Stimulated activated CD4-positive, alpha-beta T cell treated with anti-CD3 and anti-CD28 coated beads, Interleukin-1b, Interleukin-23, amount 100 ng/mL, for 24 hours (primary cell): ENCODE measurements around the gene REC8.

Experiments
- DNase-seq, 4 experiments: peaks; one replicate each; pipeline ENCODE4 v3.0.0-alpha.2; 2020; ENCODE audit warnings: low read depth in 4 of 4, low spot score in 1 of 4

Gene REC8

DNA sequence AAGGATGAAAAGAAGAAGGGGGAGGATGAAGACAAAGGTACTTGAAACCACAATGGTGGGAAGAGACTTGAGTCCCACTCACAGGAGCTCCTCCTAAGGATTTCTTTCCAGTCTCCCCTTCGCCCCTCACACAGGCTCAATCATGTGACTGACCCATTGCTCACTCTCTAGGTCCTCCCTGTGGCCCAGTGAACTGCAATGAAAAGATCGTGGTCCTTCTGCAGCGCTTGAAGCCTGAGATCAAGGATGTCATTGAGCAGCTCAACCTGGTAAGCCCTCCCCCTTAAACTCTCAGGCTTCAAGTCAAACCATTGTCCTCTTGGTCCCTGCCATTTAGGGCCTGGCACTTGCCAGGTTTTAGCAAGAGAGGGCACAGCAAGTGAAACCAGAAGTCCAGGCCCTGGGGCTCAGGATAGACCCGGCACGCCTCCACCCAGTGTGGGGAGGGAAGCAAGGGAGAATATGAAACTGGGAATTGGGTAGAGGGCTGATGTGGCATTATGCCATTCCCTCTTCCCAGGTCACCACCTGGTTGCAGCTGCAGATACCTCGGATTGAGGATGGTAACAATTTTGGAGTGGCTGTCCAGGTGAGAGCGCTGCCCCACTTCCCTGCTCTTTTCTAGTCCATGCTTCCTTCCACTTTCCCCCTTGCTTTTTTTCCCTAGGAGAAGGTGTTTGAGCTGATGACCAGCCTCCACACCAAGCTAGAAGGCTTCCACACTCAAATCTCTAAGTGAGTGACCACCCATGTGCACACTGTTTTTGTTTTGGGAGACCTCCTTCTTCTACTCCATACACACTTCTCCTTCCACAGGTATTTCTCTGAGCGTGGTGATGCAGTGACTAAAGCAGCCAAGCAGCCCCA is 34.1 kb upstream of the REC8 start:
- no peak for DNase-seq

DNA sequence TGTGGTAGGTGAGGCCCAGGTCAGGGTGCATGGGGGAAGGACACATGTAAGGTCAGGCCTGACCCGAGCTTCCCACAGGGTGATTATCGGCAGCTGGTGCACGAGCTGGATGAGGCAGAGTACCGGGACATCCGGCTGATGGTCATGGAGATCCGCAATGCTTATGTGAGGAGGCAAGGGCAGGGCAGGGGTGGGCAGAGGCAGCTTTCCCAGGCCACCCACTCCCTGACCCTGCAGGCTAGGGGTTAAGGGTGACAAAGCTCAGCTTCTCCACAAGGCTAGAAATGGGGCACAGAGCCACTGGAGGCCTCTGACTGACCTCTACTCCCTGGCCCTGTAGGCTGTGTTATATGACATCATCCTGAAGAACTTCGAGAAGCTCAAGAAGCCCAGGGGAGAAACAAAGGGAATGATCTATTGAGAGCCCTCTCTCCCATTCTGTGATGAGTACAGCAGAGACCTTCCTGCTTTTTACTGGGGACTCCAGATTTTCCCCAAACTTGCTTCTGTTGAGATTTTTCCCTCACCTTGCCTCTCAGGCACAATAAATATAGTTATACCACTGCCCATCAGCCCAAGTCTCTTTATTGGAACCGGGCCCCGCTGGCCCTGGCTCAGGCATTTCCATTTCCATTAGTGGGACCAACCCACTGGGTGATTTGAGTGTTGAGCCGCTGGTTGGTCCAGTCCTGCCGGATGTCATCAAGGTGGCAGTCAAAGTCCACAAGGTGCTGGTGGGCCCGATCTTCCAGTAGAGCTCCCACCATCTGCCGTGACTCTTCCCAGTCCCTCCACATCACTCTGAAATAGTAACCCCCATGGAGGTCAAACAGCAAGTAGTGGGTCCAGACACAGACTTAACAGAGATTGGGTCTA is 33.2 kb upstream of the REC8 start:
- DNase-seq = no peak

DNA sequence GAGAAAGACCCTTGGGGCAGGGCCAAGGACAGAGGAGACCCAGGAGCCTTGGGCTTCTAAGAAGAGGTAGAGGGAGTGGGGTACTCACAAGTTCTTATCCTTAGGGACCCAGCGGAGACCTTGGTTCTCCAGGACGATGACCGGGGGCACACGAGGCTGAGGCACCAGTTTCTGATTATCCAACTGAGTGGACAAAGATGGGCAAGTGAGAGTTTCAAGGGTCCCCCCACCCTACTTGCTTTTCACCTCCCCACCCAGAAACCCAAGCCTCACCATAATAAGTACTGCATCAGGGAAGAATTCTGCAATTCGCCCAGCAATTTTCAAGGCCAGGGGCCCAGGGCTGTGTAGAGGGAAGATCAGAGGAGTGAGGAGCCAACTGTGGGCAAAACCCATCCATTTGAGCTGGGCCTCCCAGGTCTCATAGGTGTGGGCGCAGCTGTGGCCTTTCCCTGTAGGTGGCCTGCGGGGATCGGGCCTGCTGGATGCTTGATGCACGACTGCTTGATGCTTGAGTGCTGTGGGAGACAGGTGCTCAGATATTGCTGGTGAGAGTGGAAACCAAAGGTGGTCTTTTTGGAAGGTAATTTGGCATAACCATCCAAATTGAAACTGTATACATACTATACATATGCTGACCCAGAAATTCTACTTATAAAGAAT is 32.5 kb upstream of the REC8 start:
- no peak for DNase-seq

DNA sequence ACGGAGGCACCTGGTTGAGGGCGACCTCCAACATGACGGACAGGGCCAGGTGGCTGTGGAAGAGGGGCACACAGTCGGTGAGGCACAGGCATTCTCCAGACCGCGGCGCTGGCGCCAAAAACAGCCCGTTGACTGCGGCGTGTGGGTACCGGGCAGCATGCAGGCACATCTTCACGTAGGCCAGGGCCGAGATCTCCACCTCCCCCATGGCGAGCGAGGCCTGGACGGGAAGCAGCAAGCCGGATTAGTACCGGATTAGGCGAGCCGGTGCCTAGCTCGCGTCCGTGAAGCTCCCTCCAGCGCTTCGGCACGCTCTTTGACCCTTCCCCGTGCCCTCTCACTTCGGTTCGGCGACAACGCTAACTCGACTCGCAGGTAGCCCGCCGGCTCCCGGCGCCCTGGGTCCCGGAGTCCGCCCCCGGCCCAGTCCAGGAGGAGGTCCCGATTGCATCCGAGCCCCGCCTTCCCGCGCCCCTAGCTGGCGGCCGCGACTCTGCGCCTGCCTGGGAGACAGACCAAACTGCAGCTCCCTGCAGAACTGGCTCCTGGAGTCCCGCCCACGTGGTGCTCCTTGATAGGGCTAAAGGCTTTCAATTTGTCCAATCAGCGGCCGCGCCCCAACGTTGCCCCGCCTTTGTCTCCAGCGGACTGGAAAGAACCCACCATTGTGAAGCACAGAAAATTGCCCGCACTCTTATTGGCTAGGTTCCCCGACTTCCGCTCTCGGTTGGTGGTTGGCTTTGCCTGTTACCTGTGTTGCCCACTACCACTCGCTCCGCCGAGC is 30.6 kb upstream of the REC8 start, which contains the start of gene EMC9:
Gene EMC9 (minus strand): TSS at position 495 of the 784 bp plus-strand sequence. CDS start 287 bp downstream, at position 208.
- peak; percentile 97 to 100 (median 98) for DNase-seq

DNA sequence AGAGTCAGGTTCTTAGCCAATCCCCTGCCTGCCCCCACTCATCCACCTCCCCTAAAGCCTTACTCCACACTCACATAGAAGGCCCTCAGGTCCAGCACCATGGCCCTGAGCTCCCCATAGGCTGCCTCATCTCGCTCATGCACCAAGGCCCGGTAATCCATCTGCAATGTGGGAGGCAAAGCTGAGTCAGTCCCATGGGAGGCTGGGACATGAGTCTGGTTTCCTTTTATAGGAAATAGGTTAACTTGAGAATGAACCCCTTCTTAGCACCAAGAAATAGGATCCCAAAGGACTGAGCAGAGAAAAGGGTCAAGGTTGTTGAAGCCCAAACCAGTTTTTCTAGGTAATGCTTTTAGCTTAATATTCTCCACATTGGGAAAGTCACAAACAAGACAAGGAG is 28.4 kb upstream of the REC8 start:
- DNase-seq = no peak

DNA sequence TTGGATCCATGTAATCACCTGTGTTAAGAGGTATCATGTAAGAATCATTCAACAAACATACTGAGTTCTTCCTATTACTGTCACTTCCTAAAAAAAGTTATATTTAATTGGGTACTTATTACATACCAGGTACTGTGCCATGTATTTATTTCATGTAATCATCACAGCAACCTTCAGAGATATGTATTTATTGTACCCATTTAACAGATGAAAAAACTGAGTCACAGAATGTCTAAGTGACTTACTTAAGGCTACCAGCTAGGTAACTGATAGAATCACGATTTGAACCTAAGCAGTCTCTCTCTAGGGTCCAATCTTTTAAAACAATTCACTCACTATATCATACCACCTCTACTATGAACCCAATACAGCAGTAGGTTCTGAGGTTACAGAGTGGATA is 27.4 kb upstream of the REC8 start:
- DNase-seq = no peak

DNA sequence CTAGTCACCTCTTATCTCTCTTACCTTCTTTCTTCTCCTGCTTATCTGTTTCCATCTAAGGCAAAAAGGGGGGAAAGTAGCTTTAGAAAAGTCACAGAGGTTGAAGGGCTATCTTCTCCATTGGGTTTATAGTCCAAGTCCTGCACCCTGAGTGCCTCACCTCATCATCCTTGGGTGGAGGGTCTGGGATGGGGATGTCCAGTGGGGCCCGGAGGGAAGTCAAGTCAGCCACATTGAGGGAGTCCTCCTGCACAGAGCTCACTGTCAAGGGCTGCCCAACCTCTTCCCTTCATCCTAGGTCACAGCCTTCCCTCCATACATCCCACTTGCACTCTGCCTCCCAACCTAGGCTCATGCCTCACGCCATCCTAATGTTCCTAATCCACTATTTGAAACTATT is 26.7 kb upstream of the REC8 start:
- DNase-seq = no peak

DNA sequence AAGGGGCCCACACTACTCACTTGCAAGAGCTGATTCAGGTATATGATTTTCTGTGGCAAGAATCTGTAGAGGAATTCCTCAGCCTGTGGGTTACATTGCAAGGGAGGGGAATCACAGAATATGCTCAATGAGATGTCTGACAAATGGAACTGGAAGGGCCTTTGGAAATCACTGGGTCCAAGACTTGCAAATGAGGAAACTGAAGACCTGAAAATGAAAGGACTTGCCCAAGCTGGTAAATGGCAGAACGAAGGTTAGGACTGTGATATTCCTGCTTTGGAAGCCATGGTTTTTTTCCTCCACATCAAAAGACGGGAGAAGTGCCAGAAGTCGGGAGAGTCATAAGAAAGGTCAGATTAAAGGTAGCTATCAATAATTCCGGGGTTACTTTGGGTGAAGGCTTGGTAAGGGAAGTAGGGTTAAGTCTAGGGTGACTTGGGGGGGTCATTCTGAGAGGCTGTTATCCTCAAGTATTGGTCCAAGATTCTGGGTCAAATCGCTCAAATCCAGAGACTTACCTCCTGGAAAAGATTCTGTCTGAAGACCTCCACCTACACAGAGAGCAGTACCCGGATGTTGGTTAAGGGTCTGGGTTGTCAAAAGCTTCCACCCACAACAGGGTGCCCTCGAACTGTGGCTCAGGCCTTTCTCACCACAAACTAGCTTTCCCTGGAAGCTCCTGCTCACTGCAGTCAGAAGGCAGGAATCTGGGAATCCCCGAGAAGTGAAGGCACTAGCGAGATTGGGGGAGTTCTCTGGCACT is 26.0 kb upstream of the REC8 start:
- no peak for DNase-seq

DNA sequence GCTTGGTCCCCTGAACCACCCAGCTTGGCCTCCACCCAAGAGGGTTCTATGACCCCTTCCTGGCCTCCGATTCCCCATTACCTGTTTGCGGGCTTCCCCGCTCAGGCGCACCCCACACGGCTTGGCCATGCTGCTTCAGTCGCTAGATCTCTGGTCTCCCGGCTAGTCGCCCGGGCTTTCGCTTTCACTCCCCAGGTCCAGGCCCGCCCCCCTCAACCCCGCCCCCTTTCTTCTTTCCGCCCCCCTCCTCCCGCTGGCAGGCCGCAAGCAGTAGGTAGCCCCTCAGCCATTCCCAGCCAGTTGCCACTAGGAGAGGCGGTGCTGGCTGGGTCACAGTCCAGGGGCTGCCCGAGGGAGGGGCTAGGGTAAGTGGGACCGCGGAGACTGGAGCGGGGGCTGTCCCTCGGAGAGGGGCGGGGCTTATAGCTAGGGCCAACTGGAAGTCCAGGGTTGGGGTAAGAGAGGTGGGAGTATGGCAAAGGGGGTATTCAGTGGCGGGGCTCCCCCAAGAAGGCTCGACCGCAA is 25.4 kb upstream of the REC8 start, which contains the start of gene PSME2:
Gene PSME2 (minus strand): TSS at position 158 of the 525 bp plus-strand sequence. CDS start 29 bp downstream, at position 129.
- DNase-seq = peak; percentile 62 to 93 (median 78)

DNA sequence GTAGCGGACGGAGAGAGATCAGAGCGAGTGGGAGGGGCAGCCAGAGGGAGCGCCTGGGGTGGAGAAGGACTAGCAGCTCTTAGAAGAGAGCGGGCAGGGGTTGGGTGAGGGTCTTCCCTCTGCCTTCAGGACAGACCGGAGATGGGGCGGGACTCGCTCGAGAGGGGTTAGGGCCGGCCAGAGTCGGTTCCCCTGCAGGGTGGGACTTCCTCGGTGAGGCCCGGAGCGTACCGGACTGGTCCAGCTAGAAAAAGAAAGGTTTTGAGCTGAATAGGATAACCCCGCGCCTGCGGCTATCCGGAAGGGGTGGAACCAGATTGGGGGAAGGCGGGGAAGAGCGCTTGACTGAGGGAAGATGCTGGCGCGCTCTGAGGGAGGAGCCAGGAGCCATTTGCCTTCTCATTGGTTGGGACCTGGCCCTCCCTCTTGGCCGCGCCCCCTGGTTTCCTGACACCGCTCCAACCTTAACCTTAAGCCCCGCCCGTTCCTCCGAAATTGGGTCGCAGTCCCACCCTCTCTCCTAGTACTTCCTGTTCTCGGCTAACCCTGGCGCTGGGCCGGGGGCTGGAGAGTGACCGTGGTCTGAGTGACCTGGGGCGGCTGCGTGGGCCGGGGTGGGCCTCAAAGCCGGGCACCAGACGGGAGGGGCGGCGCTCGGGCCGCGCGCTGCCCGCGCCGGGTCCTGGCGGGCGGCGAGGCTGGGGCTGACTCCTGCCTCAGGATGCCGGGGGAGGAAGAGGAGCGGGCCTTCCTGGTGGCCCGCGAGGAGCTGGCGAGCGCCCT is 24.7 kb upstream of the REC8 start, which contains the start of gene RNF31:
Gene RNF31 (plus strand): TSS at position 521 of the 783 bp plus-strand sequence. CDS start 201 bp downstream, at position 722.
- peak; percentile 92 to 98 (median 95) for DNase-seq

DNA sequence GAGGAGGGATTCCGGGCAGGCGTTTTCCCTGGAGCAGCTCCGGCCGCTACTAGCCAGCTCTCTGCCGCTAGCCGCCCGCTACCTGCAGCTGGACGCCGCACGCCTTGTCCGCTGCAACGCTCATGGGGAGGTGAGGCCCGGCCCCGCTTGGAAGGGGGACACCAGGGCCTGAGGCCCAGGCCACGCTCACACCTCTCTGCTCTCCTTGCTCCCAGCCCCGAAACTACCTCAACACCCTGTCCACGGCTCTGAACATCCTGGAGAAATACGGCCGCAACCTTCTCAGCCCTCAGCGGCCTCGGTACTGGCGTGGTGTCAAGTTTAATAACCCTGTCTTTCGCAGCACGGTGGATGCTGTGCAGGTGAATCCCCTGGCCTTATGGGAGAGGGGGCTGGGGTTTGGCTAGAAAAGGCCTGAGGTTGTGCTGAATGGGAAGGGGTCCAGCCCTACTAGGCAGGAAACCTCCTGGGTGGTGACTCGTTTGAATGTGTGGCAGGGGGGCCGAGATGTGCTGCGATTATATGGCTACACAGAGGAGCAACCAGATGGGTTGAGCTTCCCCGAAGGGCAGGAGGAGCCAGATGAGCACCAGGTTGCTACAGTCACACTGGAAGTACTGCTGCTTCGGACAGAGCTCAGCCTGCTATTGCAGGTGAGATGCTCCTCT is 24.0 kb upstream of the REC8 start:
- DNase-seq = no peak

DNA sequence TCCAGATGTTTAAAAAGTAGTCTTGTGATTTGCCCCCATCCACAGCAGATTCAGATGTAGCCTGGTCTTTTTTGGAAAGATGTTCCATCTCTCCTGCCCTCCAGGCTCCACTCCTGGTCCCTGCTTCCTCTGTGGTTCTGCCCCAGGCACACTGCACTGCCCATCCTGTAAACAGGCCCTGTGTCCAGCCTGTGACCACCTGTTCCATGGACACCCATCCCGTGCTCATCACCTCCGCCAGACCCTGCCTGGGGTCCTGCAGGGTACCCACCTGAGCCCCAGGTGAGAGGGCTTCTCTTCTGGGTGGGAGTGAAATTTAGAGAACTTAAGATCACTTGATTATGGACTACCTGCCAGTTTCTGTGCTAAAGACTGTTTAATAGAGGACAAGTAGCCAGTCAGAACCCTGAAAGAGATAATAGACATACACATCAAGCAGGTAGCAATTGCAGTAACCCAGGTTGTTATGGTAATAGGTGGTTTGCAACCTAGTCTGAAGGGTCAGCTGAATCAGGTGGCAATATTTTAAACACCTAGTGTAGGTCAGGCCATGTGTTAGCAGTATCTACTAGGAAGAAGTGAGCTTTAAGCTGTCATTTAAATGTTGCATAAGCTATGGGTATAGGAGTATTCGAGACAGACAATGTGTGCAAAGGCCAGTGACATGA is 22.4 kb upstream of the REC8 start:
- no peak for DNase-seq

DNA sequence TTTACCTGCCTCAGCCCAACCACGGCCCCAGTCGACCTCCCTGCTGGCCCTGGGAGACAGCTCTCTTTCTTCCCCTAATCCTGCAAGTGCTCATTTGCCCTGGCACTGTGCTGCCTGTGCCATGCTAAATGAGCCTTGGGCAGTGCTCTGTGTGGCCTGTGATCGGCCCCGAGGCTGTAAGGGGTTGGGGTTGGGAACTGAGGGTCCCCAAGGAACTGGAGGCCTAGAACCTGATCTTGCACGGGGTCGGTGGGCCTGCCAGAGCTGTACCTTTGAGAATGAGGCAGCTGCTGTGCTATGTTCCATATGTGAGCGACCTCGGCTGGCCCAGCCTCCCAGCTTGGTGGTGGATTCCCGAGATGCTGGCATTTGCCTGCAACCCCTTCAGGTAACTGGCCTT is 21.8 kb upstream of the REC8 start:
- DNase-seq = no peak

DNA sequence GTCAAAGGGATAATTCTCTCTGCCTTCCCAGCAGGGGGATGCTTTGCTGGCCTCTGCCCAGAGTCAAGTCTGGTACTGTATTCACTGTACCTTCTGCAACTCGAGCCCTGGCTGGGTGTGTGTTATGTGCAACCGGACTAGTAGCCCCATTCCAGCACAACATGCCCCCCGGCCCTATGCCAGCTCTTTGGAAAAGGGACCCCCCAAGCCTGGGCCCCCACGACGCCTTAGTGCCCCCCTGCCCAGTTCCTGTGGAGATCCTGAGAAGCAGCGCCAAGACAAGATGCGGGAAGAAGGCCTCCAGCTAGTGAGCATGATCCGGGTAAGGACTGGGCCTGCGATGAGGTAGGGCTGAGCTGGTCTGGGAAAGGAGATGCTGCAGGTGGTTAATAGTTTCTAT is 21.3 kb upstream of the REC8 start:
- DNase-seq = no peak

DNA sequence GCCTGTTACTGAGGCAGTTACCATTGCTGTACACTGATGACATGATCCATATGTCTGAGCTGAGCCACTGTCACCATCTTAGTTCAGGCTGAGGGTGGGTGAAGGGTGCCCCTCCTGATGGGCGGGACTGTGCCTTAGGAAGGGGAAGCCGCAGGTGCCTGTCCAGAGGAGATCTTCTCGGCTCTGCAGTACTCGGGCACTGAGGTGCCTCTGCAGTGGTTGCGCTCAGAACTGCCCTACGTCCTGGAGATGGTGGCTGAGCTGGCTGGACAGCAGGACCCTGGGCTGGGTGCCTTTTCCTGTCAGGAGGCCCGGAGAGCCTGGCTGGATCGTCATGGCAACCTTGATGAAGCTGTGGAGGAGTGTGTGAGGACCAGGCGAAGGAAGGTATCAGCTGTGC is 20.9 kb upstream of the REC8 start:
- no peak for DNase-seq

DNA sequence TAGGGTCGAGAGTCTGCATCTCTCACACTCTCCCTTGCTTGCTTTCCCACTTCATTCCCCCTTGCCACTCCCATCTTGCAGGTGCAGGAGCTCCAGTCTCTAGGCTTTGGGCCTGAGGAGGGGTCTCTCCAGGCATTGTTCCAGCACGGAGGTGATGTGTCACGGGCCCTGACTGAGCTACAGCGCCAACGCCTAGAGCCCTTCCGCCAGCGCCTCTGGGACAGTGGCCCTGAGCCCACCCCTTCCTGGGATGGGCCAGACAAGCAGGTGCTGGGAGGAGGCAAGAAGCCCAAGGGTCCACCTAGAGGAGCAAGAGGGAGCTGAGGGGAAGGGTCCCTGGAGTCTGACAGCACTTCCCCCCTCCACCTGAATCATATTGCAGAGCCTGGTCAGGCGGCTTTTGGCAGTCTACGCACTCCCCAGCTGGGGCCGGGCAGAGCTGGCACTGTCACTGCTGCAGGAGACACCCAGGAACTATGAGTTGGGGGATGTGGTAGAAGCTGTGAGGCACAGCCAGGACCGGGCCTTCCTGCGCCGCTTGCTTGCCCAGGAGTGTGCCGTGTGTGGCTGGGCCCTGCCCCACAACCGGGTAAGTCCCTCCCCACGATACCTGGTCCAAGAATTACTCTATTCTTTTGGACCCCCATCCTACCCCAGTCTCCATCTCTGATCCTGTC is 20.3 kb upstream of the REC8 start:
- DNase-seq = no peak

DNA sequence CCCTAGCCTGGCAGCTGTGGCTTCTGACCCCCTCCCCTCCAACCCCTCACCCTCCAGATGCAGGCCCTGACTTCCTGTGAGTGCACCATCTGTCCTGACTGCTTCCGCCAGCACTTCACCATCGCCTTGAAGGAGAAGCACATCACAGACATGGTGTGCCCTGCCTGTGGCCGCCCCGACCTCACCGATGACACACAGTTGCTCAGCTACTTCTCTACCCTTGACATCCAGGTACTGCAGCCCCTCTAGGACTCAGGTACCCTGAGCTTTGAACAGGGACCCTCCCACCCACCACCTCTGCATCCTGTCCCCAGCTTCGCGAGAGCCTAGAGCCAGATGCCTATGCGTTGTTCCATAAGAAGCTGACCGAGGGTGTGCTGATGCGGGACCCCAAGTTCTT is 16.8 kb upstream of the REC8 start:
- no peak for DNase-seq
